WTC11 (cell line): ENCODE results near the gene CTNNA2. TPM values are rescaled to one million over a fixed set of nuclear protein-coding genes. Genes with fewer than 3 reads are reported as not detected.

Experiments used
- ATAC-seq: fragments of 200-7000 bp; cut with Tn5 transposase; 2 replicates; pipeline ENCODE4 v1.10.0; 2021; ENCODE audit warnings: mild to moderate bottlenecking, moderate library complexity
- CTCF ChIA-PET: fragments of 300-600 bp; sonication (Branson Sonifier 250); formaldehyde crosslinking; loops from one replicate; lab custom pipeline; 2021; ENCODE audit warnings: antibody characterized with exemption; lab: Charles Lee
- POLR2A ChIA-PET: fragments of 350-600 bp; sonication (Branson Sonifier 250); formaldehyde crosslinking; loops from one replicate; lab custom pipeline; 2021; ENCODE audit warnings: antibody characterized with exemption; lab: Charles Lee
- DNase-seq: peaks from one replicate; pipeline ENCODE4 v3.0.0; 2021; ENCODE audit warnings: low spot score
- H3K27ac Mint-ChIP-seq: 2 replicates; pipeline ENCODE4 v1.8.0; 2021; ENCODE audit warnings: mixed read lengths
- H3K27me3 Mint-ChIP-seq: 2 replicates; pipeline ENCODE4 v1.8.0; 2021; ENCODE audit warnings: low read depth, mild to moderate bottlenecking, moderate library complexity, mixed read lengths
- H3K36me3 Mint-ChIP-seq: 2 replicates; pipeline ENCODE4 v1.8.0; 2021; ENCODE audit warnings: mixed read lengths
- H3K4me1 Mint-ChIP-seq: 2 replicates; pipeline ENCODE4 v1.8.0; 2022; ENCODE audit warnings: mixed read lengths
- H3K4me3 Mint-ChIP-seq: 2 replicates; pipeline ENCODE4 v1.8.0; 2021; ENCODE audit warnings: mild to moderate bottlenecking, moderate library complexity, mixed read lengths
- H3K9me3 Mint-ChIP-seq: 2 replicates; pipeline ENCODE4 v1.8.0; 2021; ENCODE audit warnings: mixed read lengths
- GRHL2 ChIP-seq: fragments of 250-450 bp; sonication (Bioruptor Pico); IDR thresholded peaks from 2 replicates; pipeline ENCODE4 v1.8.0; 2022; ENCODE audit warnings: mild to moderate bottlenecking, moderate library complexity; ENCODE audit not compliant: insufficient replicate concordance, severe bottlenecking
- HMGA2 ChIP-seq: fragments of 250-450 bp; sonication (Bioruptor Pico); IDR thresholded peaks from 2 replicates; pipeline ENCODE4 v1.4.0; 2021; ENCODE audit warnings: mild to moderate bottlenecking, moderate library complexity
- IRF2 ChIP-seq: sonication (generic); formaldehyde crosslinking; IDR thresholded peaks from 2 replicates; pipeline ENCODE4 v1.8.0; 2022; ENCODE audit warnings: low read depth, missing genetic modification reagents, borderline replicate concordance
- KAT7 ChIP-seq: sonication (generic); formaldehyde crosslinking; IDR thresholded peaks from 2 replicates; pipeline ENCODE4 v1.8.1; 2023; ENCODE audit warnings: missing genetic modification reagents, mild to moderate bottlenecking, borderline replicate concordance
- NR3C1 ChIP-seq: sonication (generic); formaldehyde crosslinking; conservative IDR thresholded peaks from 2 replicates; pipeline ENCODE4 v1.8.1; 2023; ENCODE audit warnings: low read depth, mild to moderate bottlenecking, missing genetic modification reagents
- RORB ChIP-seq: fragments of 250-450 bp; sonication (Bioruptor Pico); IDR thresholded peaks from 2 replicates; pipeline ENCODE4 v1.9.0; 2021; ENCODE audit warnings: mild to moderate bottlenecking
- SMAD3 ChIP-seq: sonication (generic); formaldehyde crosslinking; IDR thresholded peaks from 2 replicates; pipeline ENCODE4 v1.8.0; 2022; ENCODE audit warnings: missing genetic modification reagents, mild to moderate bottlenecking, borderline replicate concordance
- SOX15 ChIP-seq: fragments of 250-450 bp; sonication (Bioruptor Pico); IDR thresholded peaks from 2 replicates; pipeline ENCODE4 v1.9.0; 2021; ENCODE audit warnings: mild to moderate bottlenecking
- TEAD4 ChIP-seq: sonication (generic); formaldehyde crosslinking; IDR thresholded peaks from 2 replicates; pipeline ENCODE4 v1.8.0; 2022; ENCODE audit warnings: mild to moderate bottlenecking, missing genetic modification reagents
- ZNF219 ChIP-seq: sonication (generic); formaldehyde crosslinking; IDR thresholded peaks from 2 replicates; pipeline ENCODE4 v1.8.0; 2023; ENCODE audit warnings: missing genetic modification reagents, mild to moderate bottlenecking, borderline replicate concordance
- ZNF232 ChIP-seq: sonication (generic); formaldehyde crosslinking; IDR thresholded peaks from 2 replicates; pipeline ENCODE4 v1.8.0; 2022; ENCODE audit warnings: mild to moderate bottlenecking, missing genetic modification reagents
- ZNF263 ChIP-seq: sonication (generic); formaldehyde crosslinking; IDR thresholded peaks from 2 replicates; pipeline ENCODE4 v1.8.1; 2022; ENCODE audit warnings: low read depth, mild to moderate bottlenecking, moderate library complexity, missing genetic modification reagents
- ZNF423 ChIP-seq: fragments of 250-450 bp; sonication (Bioruptor Pico); IDR thresholded peaks from 2 replicates; pipeline ENCODE4 v2.1.2; 2022; ENCODE audit warnings: mild to moderate bottlenecking, moderate library complexity
- ZNF671 ChIP-seq: fragments of 250-450 bp; sonication (Bioruptor Pico); IDR thresholded peaks from 2 replicates; pipeline ENCODE4 v1.8.0; 2021; ENCODE audit warnings: mild to moderate bottlenecking
- total RNA-seq: library from RNA; stranded (reverse); gene quantifications from 3 replicates; pipeline ENCODE4 v1.2.3, GENCODE V29; 2021
- TF ChIP-seq, protein P1 (sequence below): sonication (generic); formaldehyde crosslinking; IDR thresholded peaks from 2 replicates; pipeline ENCODE4 v1.8.1; 2023; ENCODE audit warnings: mild to moderate bottlenecking, missing genetic modification reagents
- TF ChIP-seq, protein P2 (sequence below): sonication (generic); formaldehyde crosslinking; IDR thresholded peaks from 2 replicates; pipeline ENCODE4 v1.8.1; 2022; ENCODE audit warnings: mild to moderate bottlenecking, moderate library complexity, missing genetic modification reagents
- TF ChIP-seq, protein P3 (sequence below): sonication (generic); formaldehyde crosslinking; IDR thresholded peaks from 2 replicates; pipeline ENCODE4 v1.8.1; 2023; ENCODE audit warnings: mild to moderate bottlenecking, missing genetic modification reagents, moderate library complexity
- TF ChIP-seq, protein P4 (sequence below): fragments of 200-600 bp; IDR thresholded peaks from 2 replicates; pipeline ENCODE4 v1.8.0; 2022; ENCODE audit warnings: antibody characterized with exemption
- TF ChIP-seq, protein P5 (sequence below): fragments of 250-450 bp; sonication (Bioruptor Pico); IDR thresholded peaks from 2 replicates; pipeline ENCODE4 v1.8.0; 2021; ENCODE audit warnings: mild to moderate bottlenecking
- TF ChIP-seq, protein P6 (sequence below): sonication (generic); formaldehyde crosslinking; IDR thresholded peaks from 2 replicates; pipeline ENCODE4 v1.8.1; 2023; ENCODE audit warnings: mild to moderate bottlenecking, missing genetic modification reagents, moderate library complexity

Gene CTNNA2
- total RNA-seq, 1 experiment from 2014 or later = 3.8 TPM

DNA sequence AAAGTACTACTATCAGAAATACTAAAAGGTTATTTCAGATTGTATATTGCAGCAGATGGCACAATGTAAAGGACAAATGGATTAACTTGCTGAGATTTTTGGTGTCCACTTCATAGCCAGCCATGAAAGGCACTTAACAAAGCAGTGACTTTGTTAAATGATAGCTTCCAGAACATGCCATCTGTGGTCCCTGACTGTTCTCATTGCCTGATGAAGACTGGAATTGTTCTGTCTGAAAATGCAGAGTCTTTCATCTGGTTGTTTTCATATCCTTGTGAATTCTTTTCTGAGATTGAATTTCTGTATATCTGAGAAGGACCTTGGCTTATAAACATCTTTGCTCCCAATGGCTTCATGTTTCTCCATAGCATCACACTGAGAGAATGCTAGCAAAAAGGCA lies 836.1 kb downstream of the CTNNA2 start:
- ATAC-seq (peak; percentile 38), DNase-seq (no peak)
- H3K36me3 Mint-ChIP-seq = no peaks in the 10 kb centered on the region
- peaks cover 26% of the 10 kb centered on the region for H3K4me1 Mint-ChIP-seq
- ChIA-PET POLR2A (no interaction called here), CTCF (no interaction called here)
- no peak overlapping the region for H3K27ac Mint-ChIP-seq
- H3K4me3 Mint-ChIP-seq = no peak overlapping the region
- peaks cover 52% of the 10 kb centered on the region for H3K27me3 Mint-ChIP-seq
- TF ChIP-seq SMAD3 (CRISPR knock-in tag) = no peak
- TF ChIP-seq, all 79 proteins: peak for 0
- peaks cover 10% of the 10 kb centered on the region; the same call in 1 of the 2 replicates for H3K9me3 Mint-ChIP-seq

DNA sequence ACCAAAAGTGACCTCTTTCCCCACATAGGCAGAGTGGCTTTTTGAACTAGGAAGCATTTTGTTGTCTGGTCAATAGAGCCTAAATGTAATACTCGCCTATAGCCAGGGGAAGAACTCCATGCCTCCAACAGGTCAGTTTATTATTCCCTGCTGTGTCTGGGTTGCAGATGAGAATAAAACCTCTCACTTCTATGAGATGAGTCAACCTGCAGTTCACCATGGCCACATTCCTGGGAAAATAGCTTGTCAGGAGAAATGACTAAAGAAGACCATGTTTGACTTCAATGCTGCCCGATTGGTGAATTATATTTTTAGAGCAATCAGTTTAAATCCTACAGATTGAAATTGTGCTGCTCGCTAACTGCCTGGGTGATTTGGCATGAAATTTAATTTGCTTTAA lies 838.4 kb downstream of the CTNNA2 start:
- no peaks in the 10 kb centered on the region for H3K36me3 Mint-ChIP-seq
- peaks cover 67% of the 10 kb centered on the region for H3K27me3 Mint-ChIP-seq
- ATAC-seq = no peak

DNA sequence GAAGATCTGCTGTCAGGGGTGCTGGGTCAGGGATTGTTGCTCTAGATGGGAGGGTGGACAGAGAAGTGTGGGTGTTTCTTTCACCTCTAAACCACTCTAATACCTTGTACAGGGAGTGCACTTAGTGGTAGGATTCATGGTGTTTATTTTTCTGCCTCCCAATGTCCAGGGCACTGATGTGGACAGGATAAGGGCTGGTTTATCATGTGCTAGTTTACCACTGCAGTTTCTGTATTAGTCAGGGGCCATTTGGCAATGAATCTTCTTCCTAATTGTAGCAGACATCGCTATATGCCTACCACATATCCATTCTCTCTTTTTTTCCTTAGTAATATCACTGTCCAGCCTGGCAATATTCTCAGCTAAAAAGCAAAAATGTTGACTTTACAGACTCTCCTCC lies 842.0 kb downstream of the CTNNA2 start:
- DNase-seq = no peak
- no peaks in the 10 kb centered on the region for H3K36me3 Mint-ChIP-seq
- ChIA-PET POLR2A (no interaction called here), CTCF (no interaction called here)
- H3K4me1 Mint-ChIP-seq = peaks cover 13% of the 10 kb centered on the region; the same call in 1 of the 2 replicates
- H3K9me3 Mint-ChIP-seq = no peaks in the 10 kb centered on the region
- H3K27ac Mint-ChIP-seq = no peak overlapping the region
- TF ChIP-seq ZNF232 (CRISPR knock-in tag) (no peak), HMGA2 (no peak), GRHL2 (CRISPR knock-in tag) (no peak), ZNF423 (CRISPR knock-in tag) (no peak)
- TF ChIP-seq, protein P1, sequence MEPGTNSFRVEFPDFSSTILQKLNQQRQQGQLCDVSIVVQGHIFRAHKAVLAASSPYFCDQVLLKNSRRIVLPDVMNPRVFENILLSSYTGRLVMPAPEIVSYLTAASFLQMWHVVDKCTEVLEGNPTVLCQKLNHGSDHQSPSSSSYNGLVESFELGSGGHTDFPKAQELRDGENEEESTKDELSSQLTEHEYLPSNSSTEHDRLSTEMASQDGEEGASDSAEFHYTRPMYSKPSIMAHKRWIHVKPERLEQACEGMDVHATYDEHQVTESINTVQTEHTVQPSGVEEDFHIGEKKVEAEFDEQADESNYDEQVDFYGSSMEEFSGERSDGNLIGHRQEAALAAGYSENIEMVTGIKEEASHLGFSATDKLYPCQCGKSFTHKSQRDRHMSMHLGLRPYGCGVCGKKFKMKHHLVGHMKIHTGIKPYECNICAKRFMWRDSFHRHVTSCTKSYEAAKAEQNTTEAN (CRISPR knock-in tag) = no peak
- no peak overlapping the region for H3K4me3 Mint-ChIP-seq
- peaks cover 79% of the 10 kb centered on the region for H3K27me3 Mint-ChIP-seq
- ATAC-seq = no peak

More for the DNA sequence above, 838.4 kb downstream of the CTNNA2 start:
- Mint-ChIP-seq H3K27ac (no peak overlapping the region), H3K4me3 (no peak overlapping the region), H3K4me1 (peaks cover 26% of the 10 kb centered on the region), H3K9me3 (no peaks in the 10 kb centered on the region)
- TF ChIP-seq ZNF671 (CRISPR knock-in tag) = no peak
- no peak for TF ChIP-seq ZNF219 (CRISPR knock-in tag)
- TF ChIP-seq, protein P2, sequence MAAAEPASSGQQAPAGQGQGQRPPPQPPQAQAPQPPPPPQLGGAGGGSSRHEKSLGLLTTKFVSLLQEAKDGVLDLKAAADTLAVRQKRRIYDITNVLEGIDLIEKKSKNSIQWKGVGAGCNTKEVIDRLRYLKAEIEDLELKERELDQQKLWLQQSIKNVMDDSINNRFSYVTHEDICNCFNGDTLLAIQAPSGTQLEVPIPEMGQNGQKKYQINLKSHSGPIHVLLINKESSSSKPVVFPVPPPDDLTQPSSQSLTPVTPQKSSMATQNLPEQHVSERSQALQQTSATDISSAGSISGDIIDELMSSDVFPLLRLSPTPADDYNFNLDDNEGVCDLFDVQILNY (CRISPR knock-in tag) = no peak
- TF ChIP-seq ZNF263 (CRISPR knock-in tag) = no peak
- TF ChIP-seq, protein P3, sequence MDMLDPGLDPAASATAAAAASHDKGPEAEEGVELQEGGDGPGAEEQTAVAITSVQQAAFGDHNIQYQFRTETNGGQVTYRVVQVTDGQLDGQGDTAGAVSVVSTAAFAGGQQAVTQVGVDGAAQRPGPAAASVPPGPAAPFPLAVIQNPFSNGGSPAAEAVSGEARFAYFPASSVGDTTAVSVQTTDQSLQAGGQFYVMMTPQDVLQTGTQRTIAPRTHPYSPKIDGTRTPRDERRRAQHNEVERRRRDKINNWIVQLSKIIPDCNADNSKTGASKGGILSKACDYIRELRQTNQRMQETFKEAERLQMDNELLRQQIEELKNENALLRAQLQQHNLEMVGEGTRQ (CRISPR knock-in tag) = no peak
- TF ChIP-seq SOX15 (CRISPR knock-in tag) = no peak
- TF ChIP-seq TEAD4 (CRISPR knock-in tag) = no peak
- no peak for TF ChIP-seq NR3C1
- TF ChIP-seq ZNF423 (CRISPR knock-in tag) = no peak
- TF ChIP-seq, protein P4, sequence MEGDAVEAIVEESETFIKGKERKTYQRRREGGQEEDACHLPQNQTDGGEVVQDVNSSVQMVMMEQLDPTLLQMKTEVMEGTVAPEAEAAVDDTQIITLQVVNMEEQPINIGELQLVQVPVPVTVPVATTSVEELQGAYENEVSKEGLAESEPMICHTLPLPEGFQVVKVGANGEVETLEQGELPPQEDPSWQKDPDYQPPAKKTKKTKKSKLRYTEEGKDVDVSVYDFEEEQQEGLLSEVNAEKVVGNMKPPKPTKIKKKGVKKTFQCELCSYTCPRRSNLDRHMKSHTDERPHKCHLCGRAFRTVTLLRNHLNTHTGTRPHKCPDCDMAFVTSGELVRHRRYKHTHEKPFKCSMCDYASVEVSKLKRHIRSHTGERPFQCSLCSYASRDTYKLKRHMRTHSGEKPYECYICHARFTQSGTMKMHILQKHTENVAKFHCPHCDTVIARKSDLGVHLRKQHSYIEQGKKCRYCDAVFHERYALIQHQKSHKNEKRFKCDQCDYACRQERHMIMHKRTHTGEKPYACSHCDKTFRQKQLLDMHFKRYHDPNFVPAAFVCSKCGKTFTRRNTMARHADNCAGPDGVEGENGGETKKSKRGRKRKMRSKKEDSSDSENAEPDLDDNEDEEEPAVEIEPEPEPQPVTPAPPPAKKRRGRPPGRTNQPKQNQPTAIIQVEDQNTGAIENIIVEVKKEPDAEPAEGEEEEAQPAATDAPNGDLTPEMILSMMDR = no peak
- TF ChIP-seq IRF2 = no peak
- TF ChIP-seq RORB (CRISPR knock-in tag) = no peak
- TF ChIP-seq, protein P5, sequence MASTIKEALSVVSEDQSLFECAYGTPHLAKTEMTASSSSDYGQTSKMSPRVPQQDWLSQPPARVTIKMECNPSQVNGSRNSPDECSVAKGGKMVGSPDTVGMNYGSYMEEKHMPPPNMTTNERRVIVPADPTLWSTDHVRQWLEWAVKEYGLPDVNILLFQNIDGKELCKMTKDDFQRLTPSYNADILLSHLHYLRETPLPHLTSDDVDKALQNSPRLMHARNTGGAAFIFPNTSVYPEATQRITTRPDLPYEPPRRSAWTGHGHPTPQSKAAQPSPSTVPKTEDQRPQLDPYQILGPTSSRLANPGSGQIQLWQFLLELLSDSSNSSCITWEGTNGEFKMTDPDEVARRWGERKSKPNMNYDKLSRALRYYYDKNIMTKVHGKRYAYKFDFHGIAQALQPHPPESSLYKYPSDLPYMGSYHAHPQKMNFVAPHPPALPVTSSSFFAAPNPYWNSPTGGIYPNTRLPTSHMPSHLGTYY = no peak
- TF ChIP-seq, protein P6, sequence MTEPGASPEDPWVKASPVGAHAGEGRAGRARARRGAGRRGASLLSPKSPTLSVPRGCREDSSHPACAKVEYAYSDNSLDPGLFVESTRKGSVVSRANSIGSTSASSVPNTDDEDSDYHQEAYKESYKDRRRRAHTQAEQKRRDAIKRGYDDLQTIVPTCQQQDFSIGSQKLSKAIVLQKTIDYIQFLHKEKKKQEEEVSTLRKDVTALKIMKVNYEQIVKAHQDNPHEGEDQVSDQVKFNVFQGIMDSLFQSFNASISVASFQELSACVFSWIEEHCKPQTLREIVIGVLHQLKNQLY (CRISPR knock-in tag) = no peak
- TF ChIP-seq KAT7 = no peak
- ChIA-PET POLR2A (no interaction called here), CTCF (interaction anchor here (1.6 kb wide), 1 partner anchor 25 kb away, joined by 3 read pairs; no protein-coding TSS in a partner anchor)
- no peak for DNase-seq
